Measurements from ENCODE around the gene TARS2. TPM values are rescaled to one million over a fixed set of nuclear protein-coding genes. Genes with fewer than 3 reads are reported as not detected.

The TARS2 gene
- total and polyA plus RNA-seq, 2 of the 4 experiments (the other 2 are of a cell fraction) = 10.9 to 21.8 TPM

GRCh38 chr1:150479927-150480352 is 7.3 kb upstream of the TARS2 start:
- no peak overlapping the region for H2BK15ac ChIP-seq (ENCODE audit: low read depth, low read length)
- BruUV-seq (replicated peaks) = no TSS peak
- H3K18ac ChIP-seq (ENCODE audit: low read depth, low read length) = no peak overlapping the region
- no peak overlapping the region for H2BK5ac ChIP-seq (ENCODE audit: low read depth, low read length, poor library complexity, severe bottlenecking)
- peaks cover under 1 to 8% of the 10 kb centered on the region in 2 experiments; a peak in 1 of 4 replicates for H3K79me1 ChIP-seq (ENCODE audit: low read depth in 1 of 2, low read length in 2 of 2)
- H3K36me3 ChIP-seq (ENCODE audit: control insufficient read depth, insufficient read depth, low read length) = no peaks in the 10 kb centered on the region
- no peak overlapping the region for H2AFZ ChIP-seq (replicated peaks; ENCODE audit: low read length, poor library complexity)
- WGBS, 2 experiments (ENCODE audit: extremely low coverage in 2 of 2, insufficient read length in 1 of 2) = no CpG with 5 or more reads among the region's 2 CpGs
- TF ChIP-seq MAFK (IDR thresholded peaks at IDR 0.05; ENCODE audit: low read depth, low read length) = no peak
- no peak for TF ChIP-seq RAD21 (IDR thresholded peaks at IDR 0.05; ENCODE audit: low read length)
- TF ChIP-seq NFE2L2 (IDR thresholded peaks at IDR 0.05; ENCODE audit: low read depth, low read length) = no peak
- TF ChIP-seq USF2 (IDR thresholded peaks at IDR 0.05; ENCODE audit: low read depth, low read length) = no peak
- TF ChIP-seq CHD1 (IDR thresholded peaks at IDR 0.05; ENCODE audit: low read depth, low read length) = no peak
- TF ChIP-seq POLR2A (IDR thresholded peaks at IDR 0.05; ENCODE audit: low read depth, low read length) = no peak
- TF ChIP-seq RFX5 (IDR thresholded peaks at IDR 0.05; ENCODE audit: low read depth, low read length) = no peak
- TF ChIP-seq RCOR1 (IDR thresholded peaks at IDR 0.05; ENCODE audit: insufficient replicate concordance, low read length) = no peak
- TF ChIP-seq FOS (IDR thresholded peaks at IDR 0.05; ENCODE audit: low read depth, low read length) = no peak
- TF ChIP-seq, protein P1, sequence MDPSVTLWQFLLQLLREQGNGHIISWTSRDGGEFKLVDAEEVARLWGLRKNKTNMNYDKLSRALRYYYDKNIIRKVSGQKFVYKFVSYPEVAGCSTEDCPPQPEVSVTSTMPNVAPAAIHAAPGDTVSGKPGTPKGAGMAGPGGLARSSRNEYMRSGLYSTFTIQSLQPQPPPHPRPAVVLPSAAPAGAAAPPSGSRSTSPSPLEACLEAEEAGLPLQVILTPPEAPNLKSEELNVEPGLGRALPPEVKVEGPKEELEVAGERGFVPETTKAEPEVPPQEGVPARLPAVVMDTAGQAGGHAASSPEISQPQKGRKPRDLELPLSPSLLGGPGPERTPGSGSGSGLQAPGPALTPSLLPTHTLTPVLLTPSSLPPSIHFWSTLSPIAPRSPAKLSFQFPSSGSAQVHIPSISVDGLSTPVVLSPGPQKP (IDR thresholded peaks at IDR 0.05; ENCODE audit: borderline replicate concordance, low read depth, low read length) = no peak
- TF ChIP-seq, protein P2, sequence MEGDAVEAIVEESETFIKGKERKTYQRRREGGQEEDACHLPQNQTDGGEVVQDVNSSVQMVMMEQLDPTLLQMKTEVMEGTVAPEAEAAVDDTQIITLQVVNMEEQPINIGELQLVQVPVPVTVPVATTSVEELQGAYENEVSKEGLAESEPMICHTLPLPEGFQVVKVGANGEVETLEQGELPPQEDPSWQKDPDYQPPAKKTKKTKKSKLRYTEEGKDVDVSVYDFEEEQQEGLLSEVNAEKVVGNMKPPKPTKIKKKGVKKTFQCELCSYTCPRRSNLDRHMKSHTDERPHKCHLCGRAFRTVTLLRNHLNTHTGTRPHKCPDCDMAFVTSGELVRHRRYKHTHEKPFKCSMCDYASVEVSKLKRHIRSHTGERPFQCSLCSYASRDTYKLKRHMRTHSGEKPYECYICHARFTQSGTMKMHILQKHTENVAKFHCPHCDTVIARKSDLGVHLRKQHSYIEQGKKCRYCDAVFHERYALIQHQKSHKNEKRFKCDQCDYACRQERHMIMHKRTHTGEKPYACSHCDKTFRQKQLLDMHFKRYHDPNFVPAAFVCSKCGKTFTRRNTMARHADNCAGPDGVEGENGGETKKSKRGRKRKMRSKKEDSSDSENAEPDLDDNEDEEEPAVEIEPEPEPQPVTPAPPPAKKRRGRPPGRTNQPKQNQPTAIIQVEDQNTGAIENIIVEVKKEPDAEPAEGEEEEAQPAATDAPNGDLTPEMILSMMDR (conservative IDR thresholded peaks at IDR 0.05; ENCODE audit: low read depth, low read length) = no peak
- no peak for TF ChIP-seq SMC3 (IDR thresholded peaks at IDR 0.05; ENCODE audit: low read depth, low read length)
- no peak for TF ChIP-seq CEBPB (IDR thresholded peaks at IDR 0.05; ENCODE audit: low read depth, low read length)
- no peak for TF ChIP-seq BHLHE40 (IDR thresholded peaks at IDR 0.05; ENCODE audit: low read depth, low read length)
- no peak for TF ChIP-seq MAZ (IDR thresholded peaks at IDR 0.05; ENCODE audit: borderline replicate concordance, low read depth, low read length)
- TF ChIP-seq MXI1 (IDR thresholded peaks at IDR 0.05; ENCODE audit: borderline replicate concordance, low read depth, low read length) = no peak
- no peak overlapping the region for H4K5ac ChIP-seq (ENCODE audit: low read depth, low read length)
- H3K4me2 ChIP-seq (ENCODE audit: low read depth, low read length) = no peak overlapping the region
- no peak overlapping the region for H3K56ac ChIP-seq (ENCODE audit: extremely low read depth, insufficient read depth, low read length)
- H3K23ac ChIP-seq (ENCODE audit: low read depth, low read length) = no peak overlapping the region
- intact Hi-C loops (cut with micrococcal nuclease) = no loop called here
- no peaks in the 10 kb centered on the region for H3K9me3 ChIP-seq (ENCODE audit: control insufficient read depth, insufficient read depth, low read length)
- no peaks in the 10 kb centered on the region for H3K27me3 ChIP-seq (ENCODE audit: control insufficient read depth, insufficient read depth, low read length)
- no peak overlapping the region for H2BK20ac ChIP-seq (ENCODE audit: low read depth, low read length)
- no peak overlapping the region for H2BK120ac ChIP-seq (ENCODE audit: low read depth, low read length)
- peaks cover 7% of the 10 kb centered on the region for H3K4me1 ChIP-seq (ENCODE audit: control insufficient read depth, insufficient read depth, low read length)
- H3K9ac ChIP-seq (ENCODE audit: low read depth, low read length) = no peak overlapping the region
- ChIA-PET CTCF (interaction anchor here (0.6 kb wide), 2 partner anchors 15 to 143 kb away, joined by 3 read pairs; no protein-coding TSS in a partner anchor), POLR2A (ENCODE audit: unreplicated experiment) (no interaction called here)
- in situ Hi-C loops (cut with MboI; ENCODE audit: low sequenced_read_pairs) = no loop called here
- H2AK5ac ChIP-seq (ENCODE audit: low read depth, low read length) = no peak overlapping the region
- DNase-seq (no peak), ATAC-seq (ENCODE audit: low read depth) (no peak)
- peaks cover 8% of the 10 kb centered on the region for H3K9me1 ChIP-seq (ENCODE audit: insufficient read depth, low read length)
- H3K27ac ChIP-seq (ENCODE audit: insufficient read depth, low read length) = no peak overlapping the region
- H2AK9ac ChIP-seq (replicated peaks; ENCODE audit: low read depth, low read length, poor library complexity) = no peak overlapping the region
- no peaks in the 10 kb centered on the region for H4K20me1 ChIP-seq (ENCODE audit: insufficient read depth, low read length)
- dilution Hi-C loops (cut with HindIII; ENCODE audit: low sequenced_read_pairs, unreplicated experiment) = no loop called here
- no peak overlapping the region for H3K4me3 ChIP-seq (ENCODE audit: insufficient read depth, low read depth, low read length)
- no peak overlapping the region for H4K8ac ChIP-seq (ENCODE audit: low read depth in 2 of 2, low read length in 2 of 2)
- H4K91ac ChIP-seq (ENCODE audit: insufficient read depth, low read depth, low read length) = no peak overlapping the region
- H3K4ac ChIP-seq (ENCODE audit: low read depth, low read length) = no peak overlapping the region
- H3K14ac ChIP-seq (replicated peaks; ENCODE audit: low read depth, low read length) = no peak overlapping the region

Data from IMR-90 (cell line).